Body of pancreas (tissue), 4 donors: Measurements from ENCODE around the gene KLK2. TPM values are rescaled to one million over a fixed set of nuclear protein-coding genes. Genes with fewer than 3 reads are reported as not detected.

Experiments used
- ATAC-seq: fragments of 150-250 bp; one replicate; pipeline ENCODE4 v1.9.1; 2016
- DNase-seq, 4 donors: peaks; one replicate each; pipeline ENCODE4 v3.0.0-alpha.2; 2019
- H3K27ac ChIP-seq, 4 donors: fragments of 200-600 bp; sonication (generic); 1 replicate in 3 of 4; 2 replicates in 1 of 4; pipeline versions ENCODE4 v1.5.1 to v1.6.1; 2016 to 2019; ENCODE audit warnings: mild to moderate bottlenecking in 1 of 4, mixed read lengths in 1 of 4, moderate library complexity in 1 of 4
- H3K27me3 ChIP-seq, 2 donors: fragments of 200-600 bp; sonication (generic); one replicate each; pipeline ENCODE4 v1.6.0; 2016; ENCODE audit warnings: mild to moderate bottlenecking in 1 of 2
- H3K36me3 ChIP-seq, 2 donors: fragments of 200-600 bp; sonication (generic); replicated peaks in 1 of 2; 2 replicates each; pipeline ENCODE4 v1.5.1; 2016; ENCODE audit warnings: low read depth in 2 of 2; ENCODE audit not compliant: insufficient read depth in 1 of 2
- H3K4me1 ChIP-seq: fragments of 200-600 bp; sonication (generic); one replicate; pipeline ENCODE4 v1.6.0; 2016
- H3K4me3 ChIP-seq, 2 donors: fragments of 200-600 bp; sonication (generic); 1 replicate in 1 of 2; 2 replicates in 1 of 2; pipeline ENCODE4 v1.5.1; 2016 to 2019
- H3K9me3 ChIP-seq, 3 donors: fragments of 200-600 bp; sonication (generic); 1 replicate in 2 of 3; 2 replicates in 1 of 3; pipeline ENCODE4 v1.5.1; 2016
- POLR2A ChIP-seq, 3 donors: fragments of 450-650 bp; IDR thresholded peaks; one replicate each; pipeline ENCODE4 v1.6.1; 2016; ENCODE audit warnings: antibody characterized with exemption in 3 of 3, mild to moderate bottlenecking in 2 of 3
- WGBS, 2 donors: methylation state at CpG; one replicate each; pipeline ENCODE4 v1.1.5; 2017; 5-methylcytosine and 5-hydroxymethylcytosine counted together
- intact Hi-C: fragments of 100-400 bp; cut with DNase I; formaldehyde crosslinking; loops from one replicate; pipeline ENCODE4 v1.15.1; 2023
- total RNA-seq, 2 donors: library from RNA; depleted of rRNA; stranded (reverse); fragments of >200 nt; gene quantifications; one replicate each; pipeline ENCODE4 v1.1.0, GENCODE V29; 2016
- TF ChIP-seq, protein P1 (sequence below), 7 experiments: fragments of 450-650 bp in 4 of 7; fragments of 200-600 bp in 3 of 7; sonication (generic) in 3 of 7; IDR thresholded peaks; one replicate each; pipeline ENCODE4 v1.5.1; 2016 to 2019; ENCODE audit warnings: antibody characterized with exemption in 7 of 7

The KLK2 gene
- total RNA-seq, 2 donors from 2014 or later: not detected

- no peak for ATAC-seq
- WGBS, 2 donors: 49 to 51% methylated on average over 5 of the region's 5 CpGs
- H3K4me3 ChIP-seq: no peak overlapping the region
- no peak for DNase-seq
- no peak overlapping the region for H3K27ac ChIP-seq
- no peak for TF ChIP-seq POLR2A (IDR thresholded peaks at IDR 0.05)
- TF ChIP-seq, protein P1, sequence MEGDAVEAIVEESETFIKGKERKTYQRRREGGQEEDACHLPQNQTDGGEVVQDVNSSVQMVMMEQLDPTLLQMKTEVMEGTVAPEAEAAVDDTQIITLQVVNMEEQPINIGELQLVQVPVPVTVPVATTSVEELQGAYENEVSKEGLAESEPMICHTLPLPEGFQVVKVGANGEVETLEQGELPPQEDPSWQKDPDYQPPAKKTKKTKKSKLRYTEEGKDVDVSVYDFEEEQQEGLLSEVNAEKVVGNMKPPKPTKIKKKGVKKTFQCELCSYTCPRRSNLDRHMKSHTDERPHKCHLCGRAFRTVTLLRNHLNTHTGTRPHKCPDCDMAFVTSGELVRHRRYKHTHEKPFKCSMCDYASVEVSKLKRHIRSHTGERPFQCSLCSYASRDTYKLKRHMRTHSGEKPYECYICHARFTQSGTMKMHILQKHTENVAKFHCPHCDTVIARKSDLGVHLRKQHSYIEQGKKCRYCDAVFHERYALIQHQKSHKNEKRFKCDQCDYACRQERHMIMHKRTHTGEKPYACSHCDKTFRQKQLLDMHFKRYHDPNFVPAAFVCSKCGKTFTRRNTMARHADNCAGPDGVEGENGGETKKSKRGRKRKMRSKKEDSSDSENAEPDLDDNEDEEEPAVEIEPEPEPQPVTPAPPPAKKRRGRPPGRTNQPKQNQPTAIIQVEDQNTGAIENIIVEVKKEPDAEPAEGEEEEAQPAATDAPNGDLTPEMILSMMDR (IDR thresholded peaks at IDR 0.05): no peak
- no peaks in the 10 kb centered on the region for H3K9me3 ChIP-seq
- intact Hi-C loops: no loop called here
- H3K36me3 ChIP-seq: no peaks in the 10 kb centered on the region
- no peaks in the 10 kb centered on the region for H3K4me1 ChIP-seq
- peaks cover 0 to 6% of the 10 kb centered on the region in 2 donors for H3K27me3 ChIP-seq
These were observed 7.0 kb downstream of the KLK2 start for GRCh38 chr19:50880241-50880640.

GRCh38 chr19:50882188-50882587 is 8.9 kb downstream of the KLK2 start:
- Histone ChIP-seq H3K9me3 (no peaks in the 10 kb centered on the region), H3K4me3 (no peak overlapping the region), H3K4me1 (no peaks in the 10 kb centered on the region), H3K27me3 (no peaks in the 10 kb centered on the region), H3K36me3 (no peaks in the 10 kb centered on the region), H3K27ac (no peak overlapping the region)
- 60 to 64% methylated on average over 2 to 3 of the region's 3 CpGs for WGBS, 2 donors
- ATAC-seq (no peak), DNase-seq (no peak)
- intact Hi-C loops: no loop called here
- TF ChIP-seq, protein P1 (IDR thresholded peaks at IDR 0.05): no peak
- no peak for TF ChIP-seq POLR2A (IDR thresholded peaks at IDR 0.05)

DNA sequence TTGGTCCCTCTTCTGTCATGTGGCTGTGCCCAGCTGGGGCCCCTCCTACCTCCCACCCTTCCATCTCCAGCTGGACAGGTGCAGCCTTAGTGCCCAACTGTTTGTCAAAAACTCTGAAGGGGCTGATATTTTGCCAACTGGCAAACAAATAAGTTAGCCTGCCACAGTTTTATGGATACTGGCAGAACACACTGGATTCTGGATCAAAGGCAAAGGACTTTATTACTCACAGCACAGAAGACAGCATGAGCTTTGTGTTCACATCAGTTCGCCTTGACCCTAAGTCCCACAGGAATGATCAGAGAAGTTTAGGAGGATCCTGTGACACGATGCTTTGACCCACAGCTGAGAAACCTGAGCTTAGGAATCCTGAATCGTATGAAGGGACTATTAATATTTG is 16.4 kb downstream of the KLK2 start:
- ATAC-seq (no peak), DNase-seq (no peak)
- Histone ChIP-seq H3K36me3 (no peaks in the 10 kb centered on the region), H3K4me1 (no peaks in the 10 kb centered on the region), H3K27me3 (no peaks in the 10 kb centered on the region), H3K27ac (no peak overlapping the region), H3K9me3 (no peaks in the 10 kb centered on the region), H3K4me3 (no peak overlapping the region)
- no peak for TF ChIP-seq POLR2A (IDR thresholded peaks at IDR 0.05)
- TF ChIP-seq, protein P1 (IDR thresholded peaks at IDR 0.05): no peak
- intact Hi-C loops: no loop called here
- 40 to 44% methylated on average over 3 of the region's 3 CpGs for WGBS, 2 donors

DNA sequence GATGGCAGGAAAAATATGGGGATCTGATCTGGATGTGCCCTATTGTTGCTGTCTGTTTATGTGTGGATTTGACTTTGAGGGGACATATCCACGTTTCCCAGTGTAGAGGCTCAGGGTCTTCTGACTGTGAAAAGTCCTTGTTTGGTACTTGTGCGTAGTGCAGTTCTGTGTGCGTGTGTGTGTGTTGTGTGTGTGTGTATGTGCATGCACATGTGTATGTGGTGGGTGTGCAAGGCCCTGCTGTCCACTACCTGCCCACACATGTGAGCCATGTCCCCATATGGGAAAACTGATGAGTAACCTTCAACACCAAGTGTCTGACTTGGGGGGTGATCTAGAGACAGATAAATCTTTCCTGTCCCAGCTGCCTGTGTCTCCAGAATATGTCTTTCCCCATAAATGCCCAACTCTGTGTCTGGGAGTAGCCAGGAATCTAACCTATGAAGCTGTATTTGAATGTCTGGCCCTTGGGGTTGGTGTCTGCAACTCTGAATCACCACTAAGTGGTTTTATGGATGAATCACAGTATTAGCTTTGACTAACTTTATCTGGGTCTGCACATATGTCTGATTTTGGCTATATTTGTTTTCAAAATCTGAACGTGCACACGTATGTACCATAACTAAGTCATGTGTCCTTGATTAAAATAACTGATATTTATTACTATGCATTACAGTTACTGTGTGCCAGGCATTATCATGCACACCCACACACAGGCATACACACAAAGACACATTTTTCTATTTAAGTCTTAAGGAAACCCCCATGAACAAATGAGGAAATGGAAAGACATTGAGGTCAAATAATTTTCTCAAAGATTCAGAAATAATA is 17.4 kb downstream of the KLK2 start:
- no peaks in the 10 kb centered on the region for H3K4me1 ChIP-seq
- TF ChIP-seq, protein P1 (IDR thresholded peaks at IDR 0.05): no peak
- no peak for TF ChIP-seq POLR2A (IDR thresholded peaks at IDR 0.05)
- intact Hi-C loops: no loop called here
- H3K27me3 ChIP-seq: no peaks in the 10 kb centered on the region
- H3K27ac ChIP-seq: no peak overlapping the region
- no peak overlapping the region for H3K4me3 ChIP-seq
- ATAC-seq: no peak
- no peak for DNase-seq
- 28 to 44% methylated on average over 5 of the region's 5 CpGs for WGBS, 2 donors
- no peaks in the 10 kb centered on the region for H3K36me3 ChIP-seq
- no peaks in the 10 kb centered on the region for H3K9me3 ChIP-seq

- H3K9me3 ChIP-seq: no peaks in the 10 kb centered on the region
- H3K4me3 ChIP-seq: no peak overlapping the region
- WGBS, 2 donors: 71 to 82% methylated on average over 5 of the region's 5 CpGs
- TF ChIP-seq POLR2A (IDR thresholded peaks at IDR 0.05): no peak
- TF ChIP-seq, protein P1 (IDR thresholded peaks at IDR 0.05): no peak
- ATAC-seq: no peak
- no peaks in the 10 kb centered on the region for H3K4me1 ChIP-seq
- no peaks in the 10 kb centered on the region for H3K36me3 ChIP-seq
- no peak overlapping the region for H3K27ac ChIP-seq
- intact Hi-C loops: no loop called here
- H3K27me3 ChIP-seq: no peaks in the 10 kb centered on the region
- DNase-seq: no peak
These were observed 18.0 kb downstream of the KLK2 start for GRCh38 chr19:50891253-50891625.
